Mesenchymal stem cell (in vitro differentiated cells and primary cell): ENCODE results near the gene CDC20.

Source experiments
- DNase-seq: peaks from one replicate; pipeline ENCODE4 v3.0.0-alpha.2; 2013
- H2AFZ ChIP-seq: one replicate; pipeline ENCODE4 v1.6.1; 2013; ENCODE audit warnings: low read depth, mild to moderate bottlenecking, control low read depth, inconsistent platforms, low read length, moderate library complexity
- H2AK5ac ChIP-seq: 2 replicates; pipeline ENCODE4 v1.6.1; 2013; ENCODE audit warnings: low read length, moderate library complexity, mild to moderate bottlenecking, inconsistent platforms; ENCODE audit not compliant: severe bottlenecking
- H2BK120ac ChIP-seq: one replicate; pipeline ENCODE4 v1.6.1; 2013; ENCODE audit warnings: low read depth, mild to moderate bottlenecking, inconsistent platforms, low read length, moderate library complexity
- H2BK12ac ChIP-seq, 2 experiments: one replicate each; pipeline ENCODE4 v1.6.1; 2013; ENCODE audit warnings: inconsistent platforms in 2 of 2, low read length in 2 of 2, mild to moderate bottlenecking in 2 of 2, moderate library complexity in 2 of 2, control low read depth in 1 of 2
- H2BK15ac ChIP-seq: one replicate; pipeline ENCODE4 v1.6.1; 2013; ENCODE audit warnings: mild to moderate bottlenecking, low read depth, inconsistent platforms; ENCODE audit not compliant: poor library complexity, severe bottlenecking
- H2BK5ac ChIP-seq: 2 replicates; pipeline ENCODE4 v1.6.1; 2013; ENCODE audit warnings: low read depth, mild to moderate bottlenecking, low read length, control low read depth, inconsistent platforms; ENCODE audit not compliant: poor library complexity, severe bottlenecking
- H3K14ac ChIP-seq, 2 experiments: one replicate each; pipeline ENCODE4 v1.6.1; 2013; ENCODE audit warnings: inconsistent platforms in 2 of 2, low read length in 2 of 2, control low read depth in 1 of 2, mild to moderate bottlenecking in 1 of 2, moderate library complexity in 1 of 2
- H3K18ac ChIP-seq, 2 experiments: one replicate each; pipeline ENCODE4 v1.6.1; 2013; ENCODE audit warnings: inconsistent platforms in 2 of 2, low read length in 2 of 2, control low read depth in 1 of 2, low read depth in 1 of 2, mild to moderate bottlenecking in 1 of 2
- H3K23ac ChIP-seq, 2 experiments: one replicate each; pipeline ENCODE4 v1.6.1; 2013; ENCODE audit warnings: inconsistent platforms in 2 of 2, low read length in 2 of 2, mild to moderate bottlenecking in 2 of 2, moderate library complexity in 2 of 2, control low read depth in 1 of 2
- H3K27ac ChIP-seq: 2 replicates; pipeline ENCODE4 v1.5.1; 2013; ENCODE audit warnings: mild to moderate bottlenecking, moderate library complexity, low read length, control low read depth, inconsistent platforms; ENCODE audit not compliant: poor library complexity, severe bottlenecking
- H3K27me3 ChIP-seq, 2 experiments: 2 replicates each; pipeline versions ENCODE4 v1.6.1 to v1.7.0; 2013; ENCODE audit warnings: low read length in 2 of 2, mild to moderate bottlenecking in 2 of 2, moderate library complexity in 2 of 2, control low read depth in 1 of 2, inconsistent platforms in 1 of 2; ENCODE audit not compliant: control insufficient read depth in 1 of 2, insufficient read depth in 1 of 2
- H3K36me3 ChIP-seq, 2 experiments: 2 replicates each; pipeline versions ENCODE4 v1.6.1 to v1.7.0; 2013; ENCODE audit warnings: low read length in 2 of 2, control low read depth in 1 of 2, inconsistent platforms in 1 of 2, low read depth in 1 of 2, mild to moderate bottlenecking in 1 of 2; ENCODE audit not compliant: insufficient read depth in 2 of 2, control insufficient read depth in 1 of 2
- H3K4ac ChIP-seq, 2 experiments: one replicate each; pipeline ENCODE4 v1.6.1; 2013; ENCODE audit warnings: inconsistent platforms in 2 of 2, low read length in 2 of 2, mild to moderate bottlenecking in 2 of 2, moderate library complexity in 2 of 2, control low read depth in 1 of 2, low read depth in 1 of 2
- H3K4me1 ChIP-seq: 2 replicates; pipeline ENCODE4 v1.6.1; 2013; ENCODE audit warnings: low read depth, low read length, control low read depth; ENCODE audit not compliant: control insufficient read depth, insufficient read depth
- H3K4me2 ChIP-seq: 2 replicates; pipeline ENCODE4 v1.6.1; 2013; ENCODE audit warnings: low read length, mild to moderate bottlenecking, inconsistent platforms; ENCODE audit not compliant: poor library complexity, severe bottlenecking
- H3K4me3 ChIP-seq, 2 experiments: 2 replicates each; pipeline versions ENCODE4 v1.5.1 to v1.7.0; 2013; ENCODE audit warnings: low read length in 2 of 2, mild to moderate bottlenecking in 2 of 2, control low read depth in 1 of 2, low read depth in 1 of 2; ENCODE audit not compliant: insufficient read depth in 1 of 2
- H3K79me1 ChIP-seq: replicated peaks from 2 replicates; pipeline ENCODE4 v1.6.1; 2013; ENCODE audit warnings: mild to moderate bottlenecking, control low read depth, low read length, inconsistent platforms; ENCODE audit not compliant: poor library complexity, severe bottlenecking
- H3K9ac ChIP-seq: 2 replicates; pipeline ENCODE4 v1.7.0; 2013; ENCODE audit warnings: mild to moderate bottlenecking, low read length, moderate library complexity
- H3K9me3 ChIP-seq: 2 replicates; pipeline ENCODE4 v1.7.0; 2013; ENCODE audit warnings: mild to moderate bottlenecking, low read length; ENCODE audit not compliant: control insufficient read depth
- H4K8ac ChIP-seq: one replicate; pipeline ENCODE4 v1.6.1; 2013; ENCODE audit warnings: inconsistent platforms, mild to moderate bottlenecking, low read length, moderate library complexity
- H4K91ac ChIP-seq: one replicate; pipeline ENCODE4 v1.6.1; 2013; ENCODE audit warnings: mild to moderate bottlenecking, low read length, inconsistent platforms
- WGBS: methylation state at CpG from one replicate; pipeline ENCODE4 v1.1.7; 2013; ENCODE audit warnings: mixed read lengths; 5-methylcytosine and 5-hydroxymethylcytosine counted together

CDC20 gene

DNA sequence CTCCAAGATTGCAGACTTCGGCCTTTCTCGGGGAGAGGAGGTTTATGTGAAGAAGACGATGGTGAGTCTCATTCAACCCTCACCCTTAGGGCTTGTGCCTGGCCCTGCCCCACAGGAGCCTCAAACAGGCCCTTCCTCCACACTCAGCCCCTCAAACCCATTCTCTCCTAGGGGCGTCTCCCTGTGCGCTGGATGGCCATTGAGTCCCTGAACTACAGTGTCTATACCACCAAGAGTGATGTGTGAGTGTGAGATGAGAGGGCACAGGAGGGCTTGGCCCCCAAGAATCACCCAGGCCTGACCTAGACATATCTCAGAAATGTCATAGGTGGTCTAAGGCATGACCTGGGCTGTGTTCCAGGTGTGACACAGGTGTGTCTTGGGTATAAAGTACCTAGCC is 39.5 kb upstream of the CDC20 start:
- Histone ChIP-seq H3K4me2 (no peak overlapping the region), H3K14ac (no peak overlapping the region), H3K36me3 (no peaks in the 10 kb centered on the region), H3K9me3 (peaks cover 7% of the 10 kb centered on the region), H2BK15ac (no peak overlapping the region), H3K27ac (no peak overlapping the region), H3K23ac (no peak overlapping the region), H4K91ac (no peak overlapping the region), H3K4me3 (no peak overlapping the region), H3K4me1 (peaks cover 6% of the 10 kb centered on the region), H2BK5ac (no peak overlapping the region), H3K4ac (no peak overlapping the region), H2AK5ac (no peak overlapping the region), H2AFZ (no peak overlapping the region), H3K9ac (no peak overlapping the region), H3K27me3 (no peaks in the 10 kb centered on the region), H4K8ac (no peak overlapping the region), H2BK12ac (no peak overlapping the region), H3K79me1 (no peaks in the 10 kb centered on the region), H2BK120ac (no peak overlapping the region), H3K18ac (no peak overlapping the region)
- WGBS = 96% methylated on average over 4 of the region's 5 CpGs
- no peak for DNase-seq

DNA sequence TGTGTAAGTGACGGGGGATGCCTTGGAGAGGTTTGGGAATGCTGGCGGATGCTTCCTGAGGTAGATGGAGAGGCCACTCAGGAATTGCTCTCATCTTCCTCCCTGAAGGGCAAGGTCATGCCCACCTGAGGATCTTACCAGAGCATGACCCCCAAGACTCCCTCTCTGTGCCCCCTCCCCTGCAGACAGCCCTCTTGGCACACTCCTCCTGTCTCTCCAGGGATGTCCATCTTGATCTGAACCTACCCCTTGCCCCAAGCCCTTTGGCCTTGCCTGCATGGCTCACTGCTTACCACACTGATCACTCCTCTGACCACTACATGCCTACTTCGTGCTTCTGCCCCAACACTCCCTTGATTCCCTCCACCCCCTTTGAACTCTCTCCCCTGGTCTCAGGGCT is 39.0 kb upstream of the CDC20 start:
- Histone ChIP-seq H3K9me3 (peaks cover 12% of the 10 kb centered on the region), H3K4me2 (no peak overlapping the region), H3K18ac (no peak overlapping the region), H2BK5ac (no peak overlapping the region), H3K23ac (no peak overlapping the region), H4K8ac (no peak overlapping the region), H3K4me1 (peaks cover 6% of the 10 kb centered on the region), H3K79me1 (no peaks in the 10 kb centered on the region), H3K4ac (no peak overlapping the region), H2AFZ (no peak overlapping the region), H4K91ac (no peak overlapping the region), H2BK12ac (no peak overlapping the region), H3K36me3 (no peaks in the 10 kb centered on the region), H3K27me3 (no peaks in the 10 kb centered on the region), H3K14ac (no peak overlapping the region), H2BK15ac (no peak overlapping the region), H3K4me3 (no peak overlapping the region), H2BK120ac (no peak overlapping the region), H3K27ac (no peak overlapping the region), H2AK5ac (no peak overlapping the region), H3K9ac (no peak overlapping the region)
- DNase-seq = no peak
- WGBS = 100% methylated on average over 2 of the region's 3 CpGs

- Histone ChIP-seq H2AFZ (no peak overlapping the region), H4K91ac (no peak overlapping the region), H3K18ac (no peak overlapping the region), H3K4me3 (no peak overlapping the region), H2BK120ac (no peak overlapping the region), H3K27me3 (no peaks in the 10 kb centered on the region), H3K4me2 (no peak overlapping the region), H3K4ac (no peak overlapping the region), H3K36me3 (no peaks in the 10 kb centered on the region), H2BK12ac (no peak overlapping the region), H3K79me1 (no peaks in the 10 kb centered on the region), H2BK15ac (no peak overlapping the region), H3K4me1 (peaks cover 6% of the 10 kb centered on the region), H3K23ac (peak overlapping the region in 1 of 2 experiments; percentile 59), H3K9me3 (peaks cover 27% of the 10 kb centered on the region), H4K8ac (no peak overlapping the region), H3K27ac (no peak overlapping the region), H3K14ac (no peak overlapping the region), H3K9ac (no peak overlapping the region), H2BK5ac (no peak overlapping the region), H2AK5ac (no peak overlapping the region)
- 92% methylated on average over 16 of the region's 16 CpGs for WGBS
- DNase-seq = no peak
Measured at GRCh38 chr1:43321331-43321891, 37.4 kb upstream of the CDC20 start.

DNA sequence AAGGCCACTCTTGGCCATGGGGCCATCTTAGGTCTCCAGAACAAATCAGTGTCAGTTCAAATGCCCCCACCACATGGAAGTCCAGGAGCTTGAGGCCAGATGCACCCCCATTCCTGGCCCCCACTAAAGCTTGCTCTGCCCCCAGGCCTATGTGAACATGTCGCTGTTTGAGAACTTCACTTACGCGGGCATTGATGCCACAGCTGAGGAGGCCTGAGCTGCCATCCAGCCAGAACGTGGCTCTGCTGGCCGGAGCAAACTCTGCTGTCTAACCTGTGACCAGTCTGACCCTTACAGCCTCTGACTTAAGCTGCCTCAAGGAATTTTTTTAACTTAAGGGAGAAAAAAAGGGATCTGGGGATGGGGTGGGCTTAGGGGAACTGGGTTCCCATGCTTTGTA is 36.3 kb upstream of the CDC20 start:
- Histone ChIP-seq H2BK120ac (no peak overlapping the region), H4K8ac (no peak overlapping the region), H3K18ac (no peak overlapping the region), H2BK12ac (no peak overlapping the region), H2AFZ (no peak overlapping the region), H3K4me2 (no peak overlapping the region), H3K9me3 (peaks cover 27% of the 10 kb centered on the region), H3K4me3 (no peak overlapping the region), H3K4me1 (peaks cover 6% of the 10 kb centered on the region), H3K23ac (no peak overlapping the region), H4K91ac (no peak overlapping the region), H3K14ac (no peak overlapping the region), H2AK5ac (no peak overlapping the region), H3K9ac (no peak overlapping the region), H3K27me3 (no peaks in the 10 kb centered on the region), H3K27ac (no peak overlapping the region), H3K79me1 (no peaks in the 10 kb centered on the region), H3K4ac (no peak overlapping the region), H2BK15ac (no peak overlapping the region), H3K36me3 (no peaks in the 10 kb centered on the region), H2BK5ac (no peak overlapping the region)
- no peak for DNase-seq
- WGBS = 90% methylated on average over 4 of the region's 5 CpGs
